RWPE2 (cell line): Measurements from ENCODE around the gene XPR1.

Source experiments
- ATAC-seq: fragments of 200-7000 bp; cut with Tn5 transposase; 3 replicates; pipeline ENCODE4 v1.9.1; 2021; ENCODE audit warnings: low read depth
- DNase-seq: peaks from one replicate; pipeline ENCODE4 v3.0.0-alpha.2; 2020; ENCODE audit warnings: low spot score
- H3K27ac ChIP-seq: fragments of 450-650 bp; 2 replicates; pipeline ENCODE4 v1.5.1; 2017; ENCODE audit warnings: mild to moderate bottlenecking; ENCODE audit not compliant: poor library complexity, severe bottlenecking
- H3K27me3 ChIP-seq: fragments of 250-450 bp; sonication (Bioruptor Pico); 2 replicates; pipeline ENCODE4 v1.5.1; 2021; ENCODE audit warnings: mild to moderate bottlenecking, moderate library complexity; ENCODE audit not compliant: insufficient read depth, poor library complexity, severe bottlenecking
- H3K36me3 ChIP-seq: fragments of 250-450 bp; sonication (Bioruptor Pico); 2 replicates; pipeline ENCODE4 v1.5.1; 2020; ENCODE audit warnings: low read depth, mild to moderate bottlenecking, moderate library complexity
- H3K4me1 ChIP-seq: fragments of 250-450 bp; sonication (Bioruptor Pico); 2 replicates; pipeline ENCODE4 v1.5.1; 2021; ENCODE audit warnings: mild to moderate bottlenecking, moderate library complexity; ENCODE audit not compliant: insufficient read depth, poor library complexity, severe bottlenecking
- H3K4me3 ChIP-seq: fragments of 250-450 bp; sonication (Bioruptor Pico); 2 replicates; pipeline ENCODE4 v1.5.1; 2021; ENCODE audit warnings: mild to moderate bottlenecking, moderate library complexity; ENCODE audit not compliant: severe bottlenecking
- H3K9me3 ChIP-seq: fragments of 250-450 bp; sonication (Bioruptor Pico); 2 replicates; pipeline ENCODE4 v1.5.1; 2021; ENCODE audit warnings: mild to moderate bottlenecking, moderate library complexity; ENCODE audit not compliant: severe bottlenecking
- CTCF ChIP-seq: fragments of 450-650 bp; IDR thresholded peaks from one replicate; pipeline ENCODE4 v1.5.1; 2017; ENCODE audit warnings: mild to moderate bottlenecking, moderate library complexity; ENCODE audit not compliant: poor library complexity, severe bottlenecking

Gene XPR1

GRCh38 chr1:180606155-180606554 is 25.7 kb upstream of the XPR1 start:
- no peak for DNase-seq
- TF ChIP-seq CTCF: no peak

GRCh38 chr1:180609643-180610555 is 21.9 kb upstream of the XPR1 start:
- no peak for TF ChIP-seq CTCF

More at GRCh38 chr1:180606155-180606554, 25.7 kb upstream of the XPR1 start:
- no peak overlapping the region for H3K27ac ChIP-seq
- peaks cover 2% of the 10 kb centered on the region for H3K4me1 ChIP-seq
- H3K36me3 ChIP-seq: no peaks in the 10 kb centered on the region
- no peaks in the 10 kb centered on the region for H3K27me3 ChIP-seq
- no peak overlapping the region for H3K4me3 ChIP-seq
- ATAC-seq: no peak
- H3K9me3 ChIP-seq: no peaks in the 10 kb centered on the region

GRCh38 chr1:180610556-180611015 is 21.2 kb upstream of the XPR1 start:
- Histone ChIP-seq H3K27me3 (no peaks in the 10 kb centered on the region), H3K4me3 (no peak overlapping the region), H3K27ac (no peak overlapping the region), H3K9me3 (no peaks in the 10 kb centered on the region), H3K36me3 (no peaks in the 10 kb centered on the region), H3K4me1 (peaks cover 12% of the 10 kb centered on the region)
- no peak for TF ChIP-seq CTCF
- DNase-seq (no peak), ATAC-seq (no peak)

More at GRCh38 chr1:180609643-180610555, 21.9 kb upstream of the XPR1 start:
- Histone ChIP-seq H3K27ac (no peak overlapping the region), H3K4me1 (peaks cover 12% of the 10 kb centered on the region), H3K27me3 (no peaks in the 10 kb centered on the region), H3K36me3 (no peaks in the 10 kb centered on the region), H3K9me3 (no peaks in the 10 kb centered on the region), H3K4me3 (no peak overlapping the region)
- no peak for ATAC-seq
- no peak for DNase-seq

- TF ChIP-seq CTCF: no peak
- Histone ChIP-seq H3K4me1 (peaks cover 12% of the 10 kb centered on the region), H3K36me3 (no peaks in the 10 kb centered on the region), H3K27ac (peak overlapping the region; percentile 15), H3K27me3 (no peaks in the 10 kb centered on the region), H3K4me3 (no peak overlapping the region), H3K9me3 (no peaks in the 10 kb centered on the region)
- ATAC-seq: peak; percentile 23; the same call in 1 of the 3 replicates
- no peak for DNase-seq
Observed at GRCh38 chr1:180611016-180611930, 20.5 kb upstream of the XPR1 start.
